HUDEP-2 (cell line): ENCODE data around the gene TLR10.
A peak's percentile ranks its signal among the peaks of the same experiment; 100 is the strongest.

ENCODE experiments used
- DNase-seq, 76 experiments: peaks; one replicate each; lab custom pipeline; 2025; ENCODE audit not compliant: unreplicated experiment in 76 of 76; lab: John Stamatoyannopoulos, UW

The TLR10 gene

GRCh38 chr4:38733663-38734062, 49.1 kb downstream of the TLR10 start:
- no peak for DNase-seq

- peak in 69 of 76 experiments; percentile 7 to 71 (median 48) for DNase-seq
Observed at GRCh38 chr4:38730830-38731646, 51.8 kb downstream of the TLR10 start.

- peak in 1 of 76 experiments; percentile 23 for DNase-seq
Observed at GRCh38 chr4:38730493-38730829, 52.3 kb downstream of the TLR10 start.

GRCh38 chr4:38728631-38729141, 54.1 kb downstream of the TLR10 start:
- peak in 65 of 76 experiments; percentile 4 to 69 (median 38) for DNase-seq

- peak in 1 of 76 experiments; percentile 14 for DNase-seq
Observed at GRCh38 chr4:38724475-38724808, 58.3 kb downstream of the TLR10 start.

- DNase-seq, result peak in 55 of 76 experiments; percentile 2 to 74 (median 28)
Observed at GRCh38 chr4:38723726-38724474, 58.9 kb downstream of the TLR10 start.

GRCh38 chr4:38723114-38723513, 59.7 kb downstream of the TLR10 start:
- DNase-seq, result no peak
